Ovary (tissue), 3 donors: ENCODE data around the gene MADD.

Experiments
- EP300 ChIP-seq: sonication (generic); formaldehyde crosslinking; IDR thresholded peaks from one replicate; pipeline ENCODE4 v1.6.1; 2017; ENCODE audit warnings: antibody characterized with exemption
- TF ChIP-seq, protein P1 (sequence below), 3 donors: fragments of 450-650 bp in 2 of 3; fragments of 200-600 bp in 1 of 3; IDR thresholded peaks; one replicate each; pipeline versions ENCODE4 v1.5.1 to v1.8.0; 2016 to 2022; ENCODE audit warnings: antibody characterized with exemption in 3 of 3, mild to moderate bottlenecking in 1 of 3
- donor health status: DM: no; HTN: no; CAD: no.

DNA sequence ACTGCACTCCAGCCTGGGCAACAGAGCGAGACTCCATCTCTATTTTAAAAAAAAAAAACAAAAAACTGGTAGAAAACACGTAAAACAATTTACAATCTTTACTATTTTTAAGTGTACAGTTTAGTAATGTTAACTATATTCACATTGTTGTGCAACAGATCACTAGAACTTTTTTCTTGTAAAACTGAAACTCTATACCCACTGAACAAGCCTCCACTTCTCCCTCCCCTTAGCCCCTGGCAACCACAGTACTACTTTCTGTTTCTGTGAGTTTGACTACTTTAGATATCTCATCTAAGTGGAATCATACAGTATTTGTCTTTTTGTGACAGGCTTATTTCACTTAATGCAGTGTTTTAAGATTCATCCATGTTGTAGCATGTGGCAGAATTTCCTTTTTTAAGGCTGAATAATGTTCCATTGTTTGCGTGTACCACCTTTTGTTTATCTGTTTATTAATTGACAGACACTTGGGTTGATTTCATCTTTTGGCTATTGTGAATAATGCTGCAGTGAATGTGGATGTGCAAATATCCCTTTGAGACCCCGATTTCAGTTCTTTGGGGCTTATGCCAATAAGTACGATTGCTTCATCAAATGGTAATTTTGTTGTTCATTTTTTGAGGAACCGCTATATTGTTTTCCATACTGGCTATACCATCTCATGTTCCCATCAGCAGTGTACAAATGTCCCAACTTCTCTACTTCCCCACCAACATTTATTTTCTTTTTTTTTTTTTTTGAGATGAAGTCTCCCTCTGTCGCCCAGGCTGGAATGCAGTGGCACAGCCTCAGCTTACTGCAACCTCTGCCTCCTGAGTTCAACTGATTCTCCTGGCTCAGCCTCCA, 44.2 kb upstream of the MADD start:
- TF ChIP-seq, protein P1, sequence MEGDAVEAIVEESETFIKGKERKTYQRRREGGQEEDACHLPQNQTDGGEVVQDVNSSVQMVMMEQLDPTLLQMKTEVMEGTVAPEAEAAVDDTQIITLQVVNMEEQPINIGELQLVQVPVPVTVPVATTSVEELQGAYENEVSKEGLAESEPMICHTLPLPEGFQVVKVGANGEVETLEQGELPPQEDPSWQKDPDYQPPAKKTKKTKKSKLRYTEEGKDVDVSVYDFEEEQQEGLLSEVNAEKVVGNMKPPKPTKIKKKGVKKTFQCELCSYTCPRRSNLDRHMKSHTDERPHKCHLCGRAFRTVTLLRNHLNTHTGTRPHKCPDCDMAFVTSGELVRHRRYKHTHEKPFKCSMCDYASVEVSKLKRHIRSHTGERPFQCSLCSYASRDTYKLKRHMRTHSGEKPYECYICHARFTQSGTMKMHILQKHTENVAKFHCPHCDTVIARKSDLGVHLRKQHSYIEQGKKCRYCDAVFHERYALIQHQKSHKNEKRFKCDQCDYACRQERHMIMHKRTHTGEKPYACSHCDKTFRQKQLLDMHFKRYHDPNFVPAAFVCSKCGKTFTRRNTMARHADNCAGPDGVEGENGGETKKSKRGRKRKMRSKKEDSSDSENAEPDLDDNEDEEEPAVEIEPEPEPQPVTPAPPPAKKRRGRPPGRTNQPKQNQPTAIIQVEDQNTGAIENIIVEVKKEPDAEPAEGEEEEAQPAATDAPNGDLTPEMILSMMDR (IDR thresholded peaks at IDR 0.05), result no peak
- TF ChIP-seq EP300, result no peak
